K562 (cell line): ENCODE results near the gene SNAPC2. TPM values are rescaled to one million over a fixed set of nuclear protein-coding genes. Genes with fewer than 3 reads are reported as not detected.

ENCODE experiments used
- ATF1 ChIP-seq, 2 experiments: fragments of 450-650 bp in 1 of 2; IDR thresholded peaks; 2 replicates each; pipeline ENCODE4 v1.6.1; 2016; ENCODE audit warnings: missing compliant biosample characterization in 1 of 2, missing genetic modification characterization in 1 of 2
- JUN ChIP-seq, 2 experiments: sonication (generic) in 1 of 2; formaldehyde crosslinking in 1 of 2; IDR thresholded peaks; 2 replicates each; pipeline versions ENCODE4 v1.6.1 to v1.8.0; 2012 to 2022; ENCODE audit warnings: borderline replicate concordance in 2 of 2, mild to moderate bottlenecking in 2 of 2, improper control_type of control experiment in 1 of 2, low read depth in 1 of 2, low read length in 1 of 2, missing genetic modification reagents in 1 of 2
- KAT7 ChIP-seq: sonication (generic); formaldehyde crosslinking; IDR thresholded peaks from 2 replicates; pipeline ENCODE4 v1.8.0; 2022; ENCODE audit warnings: missing genetic modification reagents, mild to moderate bottlenecking, borderline replicate concordance
- KLF1 ChIP-seq: fragments of 450-650 bp; IDR thresholded peaks from 2 replicates; pipeline ENCODE4 v1.6.1; 2016; ENCODE audit warnings: missing genetic modification characterization, missing compliant biosample characterization
- NR2C1 ChIP-seq, 2 experiments: fragments of 450-650 bp; IDR thresholded peaks; 2 replicates each; pipeline ENCODE4 v1.6.1; 2017; ENCODE audit warnings: mild to moderate bottlenecking in 2 of 2, antibody characterized with exemption in 1 of 2, inconsistent platforms in 1 of 2, missing compliant biosample characterization in 1 of 2, missing genetic modification characterization in 1 of 2
- NR3C1 ChIP-seq: sonication (generic); formaldehyde crosslinking; IDR thresholded peaks from 2 replicates; pipeline ENCODE4 v1.8.1; 2022; ENCODE audit warnings: missing genetic modification reagents
- SP1 ChIP-seq: sonication (generic); formaldehyde crosslinking; IDR thresholded peaks from 2 replicates; pipeline ENCODE4 v1.8.1; 2022; ENCODE audit warnings: mild to moderate bottlenecking, missing genetic modification reagents
- SRSF3 ChIP-seq: fragments of 200-400 bp; formaldehyde crosslinking; IDR thresholded peaks from 2 replicates; pipeline ENCODE4 v1.6.1; 2016; ENCODE audit warnings: mild to moderate bottlenecking, low read length, moderate library complexity; ENCODE audit not compliant: insufficient read depth
- TCF3 ChIP-seq: sonication (generic); formaldehyde crosslinking; IDR thresholded peaks from 2 replicates; pipeline ENCODE4 v1.4.0; 2020; ENCODE audit warnings: mild to moderate bottlenecking, missing genetic modification reagents
- TEAD2 ChIP-seq: fragments of 450-650 bp; IDR thresholded peaks from 2 replicates; pipeline ENCODE4 v1.6.1; 2016; ENCODE audit warnings: missing genetic modification characterization, control low read depth, missing compliant biosample characterization
- XRCC5 ChIP-seq: fragments of 200-400 bp; formaldehyde crosslinking; IDR thresholded peaks from 2 replicates; pipeline ENCODE4 v1.6.1; 2017; ENCODE audit warnings: low read depth, mild to moderate bottlenecking, low read length
- ZFX ChIP-seq: sonication (generic); formaldehyde crosslinking; IDR thresholded peaks from 2 replicates; pipeline ENCODE4 v1.8.0; 2022; ENCODE audit warnings: mild to moderate bottlenecking, missing genetic modification reagents, moderate library complexity
- polyA plus RNA-seq, 8 experiments: library from polyadenylated mRNA; depleted of rRNA in 4 of 8; stranded (reverse) in 5 of 8; unstranded in 3 of 8; fragments of >200 nt; fragmentation: Nextera tagmentation in 2 of 8; fragmentation: Illumina TruSeq in 1 of 8; extraction: Ambion mirVana in 2 of 8; extraction: Trizol in 1 of 8; gene quantifications; 2 replicates each; pipeline versions ENCODE4 v1.2.1 to v1.2.3, GENCODE V29; 2011 to 2014; ENCODE audit warnings: inconsistent platforms in 1 of 8, missing spikeins in 1 of 8
- total RNA-seq, 7 experiments: library from RNA; depleted of rRNA in 6 of 7; stranded (reverse); fragments of >200 nt in 6 of 7; fragmentation: Illumina TruSeq in 2 of 7; extraction: Trizol in 2 of 7; gene quantifications; 2 replicates each; pipeline versions ENCODE4 v1.2.1 to v1.2.3, GENCODE V29; 2011 to 2021; ENCODE audit warnings: low replicate concordance in 1 of 7
- TF ChIP-seq, protein P1 (sequence below): sonication (generic); formaldehyde crosslinking; IDR thresholded peaks from 2 replicates; pipeline ENCODE4 v1.8.1; 2023; ENCODE audit warnings: mild to moderate bottlenecking, missing genetic modification reagents, moderate library complexity
- TF ChIP-seq, protein P2 (sequence below), 2 experiments: fragments of 450-650 bp; IDR thresholded peaks; 2 replicates each; pipeline ENCODE4 v1.6.1; 2018; ENCODE audit warnings: mild to moderate bottlenecking in 2 of 2, low read depth in 1 of 2; ENCODE audit not compliant: partially characterized antibody in 2 of 2
- TF ChIP-seq, protein P3 (sequence below): fragments of 450-650 bp; formaldehyde crosslinking; IDR thresholded peaks from 2 replicates; pipeline ENCODE4 v1.4.0; 2022; ENCODE audit warnings: missing genetic modification characterization
- TF ChIP-seq, protein P4 (sequence below): sonication (generic); formaldehyde crosslinking; IDR thresholded peaks from 2 replicates; pipeline ENCODE4 v1.8.0; 2023; ENCODE audit warnings: mild to moderate bottlenecking, missing genetic modification reagents

The SNAPC2 gene
- total and polyA plus RNA-seq, 9 of the 15 experiments (the other 6 are each of a cell fraction or from before 2014, with no cell fraction given): 0.59 to 45.1 (median 15.3) TPM

DNA sequence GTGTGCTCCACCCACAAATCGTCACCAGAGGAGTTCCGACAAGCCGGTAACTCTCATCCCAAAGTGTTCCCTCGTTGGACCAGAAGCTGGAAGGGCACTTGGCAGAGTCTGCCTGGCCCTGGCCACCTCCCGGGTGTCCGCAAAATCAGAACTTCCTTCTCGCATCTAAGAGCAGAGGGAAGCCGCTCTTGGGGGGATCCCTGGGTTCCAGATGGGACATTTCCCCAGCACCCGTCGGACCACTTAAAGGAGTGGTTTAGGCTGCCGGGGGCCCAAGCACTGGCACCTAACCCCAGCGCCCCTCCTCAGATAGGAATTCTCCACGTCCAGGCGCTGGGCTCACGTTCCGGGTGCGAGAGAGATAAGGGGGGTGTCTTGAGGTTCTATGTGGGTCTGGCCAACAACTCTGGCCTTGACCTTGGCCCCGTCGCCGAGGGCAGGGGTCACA lies 17.3 kb upstream of the SNAPC2 start (continued):
- TF ChIP-seq, protein P1, sequence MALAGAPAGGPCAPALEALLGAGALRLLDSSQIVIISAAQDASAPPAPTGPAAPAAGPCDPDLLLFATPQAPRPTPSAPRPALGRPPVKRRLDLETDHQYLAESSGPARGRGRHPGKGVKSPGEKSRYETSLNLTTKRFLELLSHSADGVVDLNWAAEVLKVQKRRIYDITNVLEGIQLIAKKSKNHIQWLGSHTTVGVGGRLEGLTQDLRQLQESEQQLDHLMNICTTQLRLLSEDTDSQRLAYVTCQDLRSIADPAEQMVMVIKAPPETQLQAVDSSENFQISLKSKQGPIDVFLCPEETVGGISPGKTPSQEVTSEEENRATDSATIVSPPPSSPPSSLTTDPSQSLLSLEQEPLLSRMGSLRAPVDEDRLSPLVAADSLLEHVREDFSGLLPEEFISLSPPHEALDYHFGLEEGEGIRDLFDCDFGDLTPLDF (CRISPR knock-in tag): no peak
- TF ChIP-seq, protein P2, sequence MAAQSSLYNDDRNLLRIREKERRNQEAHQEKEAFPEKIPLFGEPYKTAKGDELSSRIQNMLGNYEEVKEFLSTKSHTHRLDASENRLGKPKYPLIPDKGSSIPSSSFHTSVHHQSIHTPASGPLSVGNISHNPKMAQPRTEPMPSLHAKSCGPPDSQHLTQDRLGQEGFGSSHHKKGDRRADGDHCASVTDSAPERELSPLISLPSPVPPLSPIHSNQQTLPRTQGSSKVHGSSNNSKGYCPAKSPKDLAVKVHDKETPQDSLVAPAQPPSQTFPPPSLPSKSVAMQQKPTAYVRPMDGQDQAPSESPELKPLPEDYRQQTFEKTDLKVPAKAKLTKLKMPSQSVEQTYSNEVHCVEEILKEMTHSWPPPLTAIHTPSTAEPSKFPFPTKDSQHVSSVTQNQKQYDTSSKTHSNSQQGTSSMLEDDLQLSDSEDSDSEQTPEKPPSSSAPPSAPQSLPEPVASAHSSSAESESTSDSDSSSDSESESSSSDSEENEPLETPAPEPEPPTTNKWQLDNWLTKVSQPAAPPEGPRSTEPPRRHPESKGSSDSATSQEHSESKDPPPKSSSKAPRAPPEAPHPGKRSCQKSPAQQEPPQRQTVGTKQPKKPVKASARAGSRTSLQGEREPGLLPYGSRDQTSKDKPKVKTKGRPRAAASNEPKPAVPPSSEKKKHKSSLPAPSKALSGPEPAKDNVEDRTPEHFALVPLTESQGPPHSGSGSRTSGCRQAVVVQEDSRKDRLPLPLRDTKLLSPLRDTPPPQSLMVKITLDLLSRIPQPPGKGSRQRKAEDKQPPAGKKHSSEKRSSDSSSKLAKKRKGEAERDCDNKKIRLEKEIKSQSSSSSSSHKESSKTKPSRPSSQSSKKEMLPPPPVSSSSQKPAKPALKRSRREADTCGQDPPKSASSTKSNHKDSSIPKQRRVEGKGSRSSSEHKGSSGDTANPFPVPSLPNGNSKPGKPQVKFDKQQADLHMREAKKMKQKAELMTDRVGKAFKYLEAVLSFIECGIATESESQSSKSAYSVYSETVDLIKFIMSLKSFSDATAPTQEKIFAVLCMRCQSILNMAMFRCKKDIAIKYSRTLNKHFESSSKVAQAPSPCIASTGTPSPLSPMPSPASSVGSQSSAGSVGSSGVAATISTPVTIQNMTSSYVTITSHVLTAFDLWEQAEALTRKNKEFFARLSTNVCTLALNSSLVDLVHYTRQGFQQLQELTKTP (IDR thresholded peaks at IDR 0.05; ENCODE audit: low read depth in 1 of 2, partially characterized antibody in 2 of 2): no peak
- TF ChIP-seq TCF3 (CRISPR knock-in tag): no peak
- TF ChIP-seq ZFX (CRISPR knock-in tag): peak; percentile 12; the same call in 1 of the 2 replicates
- TF ChIP-seq, protein P3, sequence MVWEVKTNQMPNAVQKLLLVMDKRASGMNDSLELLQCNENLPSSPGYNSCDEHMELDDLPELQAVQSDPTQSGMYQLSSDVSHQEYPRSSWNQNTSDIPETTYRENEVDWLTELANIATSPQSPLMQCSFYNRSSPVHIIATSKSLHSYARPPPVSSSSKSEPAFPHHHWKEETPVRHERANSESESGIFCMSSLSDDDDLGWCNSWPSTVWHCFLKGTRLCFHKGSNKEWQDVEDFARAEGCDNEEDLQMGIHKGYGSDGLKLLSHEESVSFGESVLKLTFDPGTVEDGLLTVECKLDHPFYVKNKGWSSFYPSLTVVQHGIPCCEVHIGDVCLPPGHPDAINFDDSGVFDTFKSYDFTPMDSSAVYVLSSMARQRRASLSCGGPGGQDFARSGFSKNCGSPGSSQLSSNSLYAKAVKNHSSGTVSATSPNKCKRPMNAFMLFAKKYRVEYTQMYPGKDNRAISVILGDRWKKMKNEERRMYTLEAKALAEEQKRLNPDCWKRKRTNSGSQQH (CRISPR knock-in tag): 0 out of 2 replicates have a peak, but pooled peaks have one; percentile 23
- no peak for TF ChIP-seq KLF1 (tag)
- TF ChIP-seq NR2C1 (IDR thresholded peaks at IDR 0.05): no peak; the same call in 1 of the 2 replicates
- TF ChIP-seq NR2C1 (tag; IDR thresholded peaks at IDR 0.05): 0 out of 2 replicates have a peak, but pooled peaks have one; percentile 63
- TF ChIP-seq SP1 (CRISPR knock-in tag): no peak
- 0 out of 2 replicates have a peak, but pooled peaks have one; percentile 16 for TF ChIP-seq TEAD2 (tag)
- peak; percentile 92; the same call in 1 of the 2 replicates for TF ChIP-seq KAT7 (CRISPR knock-in tag)
- TF ChIP-seq NR3C1 (CRISPR knock-in tag): no peak
- TF ChIP-seq ATF1 (CRISPR knock-in tag; IDR thresholded peaks at IDR 0.05): no peak
- TF ChIP-seq ATF1 (tag; IDR thresholded peaks at IDR 0.05): no peak
- TF ChIP-seq SRSF3: no peak
- TF ChIP-seq XRCC5: 0 out of 2 replicates have a peak, but pooled peaks have one; percentile 6
- TF ChIP-seq, protein P4, sequence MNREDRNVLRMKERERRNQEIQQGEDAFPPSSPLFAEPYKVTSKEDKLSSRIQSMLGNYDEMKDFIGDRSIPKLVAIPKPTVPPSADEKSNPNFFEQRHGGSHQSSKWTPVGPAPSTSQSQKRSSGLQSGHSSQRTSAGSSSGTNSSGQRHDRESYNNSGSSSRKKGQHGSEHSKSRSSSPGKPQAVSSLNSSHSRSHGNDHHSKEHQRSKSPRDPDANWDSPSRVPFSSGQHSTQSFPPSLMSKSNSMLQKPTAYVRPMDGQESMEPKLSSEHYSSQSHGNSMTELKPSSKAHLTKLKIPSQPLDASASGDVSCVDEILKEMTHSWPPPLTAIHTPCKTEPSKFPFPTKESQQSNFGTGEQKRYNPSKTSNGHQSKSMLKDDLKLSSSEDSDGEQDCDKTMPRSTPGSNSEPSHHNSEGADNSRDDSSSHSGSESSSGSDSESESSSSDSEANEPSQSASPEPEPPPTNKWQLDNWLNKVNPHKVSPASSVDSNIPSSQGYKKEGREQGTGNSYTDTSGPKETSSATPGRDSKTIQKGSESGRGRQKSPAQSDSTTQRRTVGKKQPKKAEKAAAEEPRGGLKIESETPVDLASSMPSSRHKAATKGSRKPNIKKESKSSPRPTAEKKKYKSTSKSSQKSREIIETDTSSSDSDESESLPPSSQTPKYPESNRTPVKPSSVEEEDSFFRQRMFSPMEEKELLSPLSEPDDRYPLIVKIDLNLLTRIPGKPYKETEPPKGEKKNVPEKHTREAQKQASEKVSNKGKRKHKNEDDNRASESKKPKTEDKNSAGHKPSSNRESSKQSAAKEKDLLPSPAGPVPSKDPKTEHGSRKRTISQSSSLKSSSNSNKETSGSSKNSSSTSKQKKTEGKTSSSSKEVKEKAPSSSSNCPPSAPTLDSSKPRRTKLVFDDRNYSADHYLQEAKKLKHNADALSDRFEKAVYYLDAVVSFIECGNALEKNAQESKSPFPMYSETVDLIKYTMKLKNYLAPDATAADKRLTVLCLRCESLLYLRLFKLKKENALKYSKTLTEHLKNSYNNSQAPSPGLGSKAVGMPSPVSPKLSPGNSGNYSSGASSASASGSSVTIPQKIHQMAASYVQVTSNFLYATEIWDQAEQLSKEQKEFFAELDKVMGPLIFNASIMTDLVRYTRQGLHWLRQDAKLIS (CRISPR knock-in tag): 0 out of 2 replicates have a peak, but pooled peaks have one; percentile 36
- no peak for TF ChIP-seq JUN (IDR thresholded peaks at IDR 0.05; ENCODE audit: borderline replicate concordance, low read depth, low read length)
- TF ChIP-seq JUN (CRISPR knock-in tag; IDR thresholded peaks at IDR 0.05; ENCODE audit: borderline replicate concordance): 0 out of 2 replicates have a peak, but pooled peaks have one; percentile 6
